Retinal pigment epithelial cell (primary cell): Measurements from ENCODE around the gene CXCL3.

Experiments
- DNase-seq: peaks from one replicate; pipeline ENCODE4 v3.0.0-alpha.2; 2010; ENCODE audit warnings: low read depth
- H3K4me3 ChIP-seq: 2 replicates; pipeline ENCODE4 v1.5.1; 2011; ENCODE audit warnings: mild to moderate bottlenecking, low read length, control low read depth, moderate library complexity
- CTCF ChIP-seq: conservative IDR thresholded peaks from 2 replicates; pipeline ENCODE4 v1.5.1; 2011; ENCODE audit warnings: low read depth, low read length, control low read depth, inconsistent platforms

CXCL3 gene

GRCh38 chr4:73990988-73991741 is 47.3 kb downstream of the CXCL3 start:
- no peak for DNase-seq
- no peak overlapping the region for H3K4me3 ChIP-seq
- no peak for TF ChIP-seq CTCF

GRCh38 chr4:73989928-73990327 is 48.6 kb downstream of the CXCL3 start:
- TF ChIP-seq CTCF, result no peak
- no peak overlapping the region for H3K4me3 ChIP-seq
- no peak for DNase-seq

- H3K4me3 ChIP-seq, result no peak overlapping the region
- TF ChIP-seq CTCF, result no peak
- DNase-seq, result no peak
Measured at GRCh38 chr4:73989031-73989430, 49.5 kb downstream of the CXCL3 start.

- no peak for DNase-seq
- no peak for TF ChIP-seq CTCF
- H3K4me3 ChIP-seq, result no peak within 1 kb of the TSS
Measured at GRCh38 chr4:73988061-73988460, 50.4 kb downstream of the CXCL3 start, which contains the start of gene PPBP. PPBP (minus strand) TSS chr4:73988190; CDS start chr4:73988103, 87 bp downstream.
